HG03025 (cell line): ENCODE results near the gene RHO.
"Not testable (repeated sequence)": the region's sequence is repeated elsewhere in the genome, so short reads cannot be mapped to it uniquely, and the experiment has no call there.

Experiments used
- ATAC-seq: cut with Tn5 transposase; IDR thresholded peaks from one replicate; pipeline ENCODE4 v1.9.1; 2021; ENCODE audit warnings: mild to moderate bottlenecking, moderate library complexity; ENCODE audit not compliant: unreplicated experiment, low FRiP score

Gene RHO

DNA sequence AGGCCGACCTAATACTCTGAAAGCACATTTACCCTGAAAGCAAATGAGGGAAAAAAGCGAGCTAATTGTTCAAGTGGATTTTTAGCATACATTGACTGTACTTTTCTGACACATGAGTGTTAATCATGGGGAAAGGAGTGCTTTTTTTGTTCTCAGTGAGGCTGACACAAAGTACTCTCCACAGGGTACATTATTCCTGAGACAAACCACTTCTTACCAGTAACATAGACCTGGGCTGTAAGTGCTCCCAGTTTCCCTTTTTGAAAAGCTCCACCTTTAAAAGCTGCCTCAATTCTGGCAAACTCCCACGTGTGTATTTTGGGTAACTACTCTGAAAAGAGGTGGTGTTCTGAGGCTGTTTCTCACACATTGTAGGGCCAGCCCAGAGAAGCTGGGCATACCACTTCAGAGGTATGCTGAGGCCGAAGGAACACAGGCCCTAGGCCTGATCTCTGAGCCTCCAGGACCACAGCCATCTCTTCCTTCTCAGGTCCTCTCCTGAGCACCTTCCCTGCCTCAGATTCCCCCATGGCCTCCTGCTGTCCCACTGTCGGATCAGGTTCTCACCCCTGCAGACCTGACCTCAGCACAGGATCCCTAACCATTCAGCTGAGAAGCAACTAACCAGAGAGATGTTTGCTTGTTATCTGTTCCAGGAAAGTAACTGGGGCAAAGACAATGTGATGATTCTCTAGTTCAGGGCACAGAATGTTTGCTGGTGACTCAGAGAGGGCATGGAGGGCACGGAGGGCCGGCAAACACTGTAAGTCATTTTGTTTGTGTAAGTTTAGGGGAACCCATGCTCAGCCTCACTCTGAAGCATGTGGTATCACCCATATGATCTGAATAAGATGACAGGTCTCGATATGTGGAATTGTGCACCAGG, 29.6 kb upstream of the RHO start:
- not testable (repeated sequence) for ATAC-seq

- ATAC-seq: not testable (repeated sequence)
These were observed 28.7 kb upstream of the RHO start for GRCh38 chr3:129499604-129500333.

DNA sequence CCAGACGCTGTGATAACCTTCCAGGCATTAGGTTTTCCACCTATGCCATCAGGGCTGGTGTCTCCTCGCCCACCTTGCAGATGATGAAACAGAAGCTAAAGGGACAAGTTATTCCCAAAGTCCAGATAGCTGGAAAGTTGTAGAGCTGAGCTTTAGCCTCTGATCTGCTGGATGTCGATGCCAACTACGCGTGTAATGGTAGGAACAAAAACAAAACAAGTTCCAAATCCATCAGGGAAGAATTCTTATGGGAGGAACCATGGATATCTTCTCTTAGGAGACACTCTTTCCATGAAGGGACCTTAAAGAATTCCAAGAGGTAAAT, 28.1 kb upstream of the RHO start:
- no peak for ATAC-seq

- ATAC-seq: no peak
These were observed 26.8 kb upstream of the RHO start for GRCh38 chr3:129501630-129502029.

DNA sequence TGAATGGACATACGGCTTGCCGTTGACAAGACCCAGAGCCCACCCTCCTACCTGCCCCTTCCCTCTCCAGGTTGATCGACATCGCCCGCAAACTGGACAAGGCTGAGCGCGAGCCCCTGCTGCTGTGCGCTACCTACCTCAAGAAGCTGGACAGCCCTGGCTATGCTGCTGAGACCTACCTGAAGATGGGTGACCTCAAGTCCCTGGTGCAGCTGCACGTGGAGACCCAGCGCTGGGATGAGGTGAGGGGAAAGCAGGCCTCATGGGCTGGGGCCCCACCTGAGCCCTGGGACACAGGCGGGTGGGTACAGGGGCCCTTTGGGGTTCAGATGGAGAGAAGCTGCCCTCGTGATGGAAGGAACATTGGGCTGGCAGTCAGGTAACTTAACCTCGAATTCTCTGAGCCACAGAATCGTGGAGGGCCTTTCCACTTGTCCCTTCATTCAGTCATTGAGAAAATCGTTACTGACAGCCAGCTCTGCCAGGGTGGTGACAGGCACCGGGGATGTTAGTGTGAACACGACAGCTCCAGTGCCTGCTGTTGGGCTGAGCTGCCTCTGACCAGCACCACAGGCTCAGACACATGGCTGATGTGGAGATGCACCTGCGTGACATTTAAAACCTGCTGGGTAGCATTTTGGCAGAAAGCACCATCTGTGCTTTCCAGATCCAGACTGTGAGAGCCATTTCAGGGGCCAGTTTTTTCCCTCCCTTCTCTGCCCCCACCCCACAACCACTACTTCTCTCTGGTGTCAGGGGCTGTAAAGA, 25.6 kb upstream of the RHO start:
- ATAC-seq: no peak

GRCh38 chr3:129503471-129504291, 24.8 kb upstream of the RHO start:
- ATAC-seq: no peak

DNA sequence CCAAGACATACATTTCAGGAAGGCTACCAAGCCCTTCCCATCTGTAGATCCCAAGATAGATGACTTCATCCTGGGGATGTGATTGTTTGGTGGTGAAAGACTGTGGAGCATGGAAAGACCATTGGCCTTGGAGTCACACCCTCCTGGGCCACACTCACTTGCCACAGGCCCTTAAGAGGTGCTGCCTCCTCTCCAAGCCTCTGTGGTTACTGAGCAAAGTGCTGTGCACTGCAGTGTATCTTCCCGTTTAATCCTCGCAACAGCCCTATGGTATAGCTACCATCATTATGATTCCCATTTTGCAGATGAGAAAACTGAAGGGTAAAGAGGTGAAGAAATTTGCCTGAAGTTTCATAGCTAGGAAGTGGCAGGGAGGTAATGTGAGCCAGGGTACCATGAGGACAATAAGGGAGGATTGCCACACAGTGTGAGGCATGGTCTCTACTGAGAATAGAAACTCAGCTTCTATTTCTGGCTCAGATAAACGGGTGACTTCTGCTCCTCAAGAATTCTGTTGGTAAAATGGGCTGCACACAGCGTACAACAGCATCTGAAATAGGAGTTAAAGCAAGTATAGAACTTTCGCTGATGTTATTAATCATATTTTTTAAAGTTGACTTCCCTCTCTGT, 23.9 kb upstream of the RHO start:
- no peak for ATAC-seq

GRCh38 chr3:129505341-129505740, 23.1 kb upstream of the RHO start:
- no peak for ATAC-seq

GRCh38 chr3:129506231-129506742, 22.2 kb upstream of the RHO start:
- ATAC-seq: no peak

GRCh38 chr3:129507181-129507831, 21.1 kb upstream of the RHO start:
- no peak for ATAC-seq

GRCh38 chr3:129512595-129512994, 15.8 kb upstream of the RHO start:
- no peak for ATAC-seq

- no peak for ATAC-seq
These were observed 14.7 kb upstream of the RHO start for GRCh38 chr3:129513705-129514104.

DNA sequence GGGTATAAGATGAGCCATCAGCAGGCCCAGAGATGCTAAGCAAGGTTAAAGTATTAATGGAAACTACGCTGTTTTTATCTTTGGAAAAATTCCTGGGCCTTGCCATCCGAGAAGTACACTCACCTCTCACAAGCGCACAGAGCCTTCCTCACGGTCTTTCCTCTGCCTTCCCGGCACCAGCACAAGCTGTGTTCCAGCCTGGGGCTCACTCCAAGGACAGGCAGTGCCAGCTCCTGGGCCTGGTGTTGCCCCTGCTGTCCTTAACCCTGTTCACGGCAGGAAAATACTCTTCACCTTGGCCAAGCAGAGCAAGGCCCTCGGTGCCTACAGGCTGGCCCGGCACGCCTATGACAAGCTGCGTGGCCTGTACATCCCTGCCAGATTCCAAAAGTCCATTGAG, 14.3 kb upstream of the RHO start:
- ATAC-seq: no peak

DNA sequence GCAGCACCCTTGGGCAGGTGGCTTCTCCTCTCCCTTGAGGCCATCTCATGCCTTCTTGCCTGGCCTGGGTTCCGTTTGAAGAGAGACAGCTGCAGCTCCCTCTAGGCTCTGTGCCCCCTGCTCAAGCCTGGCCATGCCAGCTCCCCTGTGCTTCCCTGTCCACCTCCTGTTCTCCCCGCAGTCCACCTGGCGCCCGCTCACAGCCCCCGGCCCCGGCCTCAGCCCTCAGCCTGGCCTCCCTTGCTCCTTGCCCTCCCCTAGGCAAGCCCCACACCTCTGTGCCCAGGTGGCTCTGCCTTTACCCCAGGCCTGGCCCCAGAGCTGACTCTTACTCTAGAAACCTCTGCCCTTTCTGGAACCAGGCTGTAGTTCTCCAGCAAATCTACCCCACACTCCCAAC, 13.9 kb upstream of the RHO start:
- ATAC-seq: no peak

- ATAC-seq: not testable (repeated sequence)
These were observed 13.2 kb upstream of the RHO start for GRCh38 chr3:129515108-129515820.

- ATAC-seq: not testable (repeated sequence)
These were observed 12.5 kb upstream of the RHO start for GRCh38 chr3:129515821-129516432.

DNA sequence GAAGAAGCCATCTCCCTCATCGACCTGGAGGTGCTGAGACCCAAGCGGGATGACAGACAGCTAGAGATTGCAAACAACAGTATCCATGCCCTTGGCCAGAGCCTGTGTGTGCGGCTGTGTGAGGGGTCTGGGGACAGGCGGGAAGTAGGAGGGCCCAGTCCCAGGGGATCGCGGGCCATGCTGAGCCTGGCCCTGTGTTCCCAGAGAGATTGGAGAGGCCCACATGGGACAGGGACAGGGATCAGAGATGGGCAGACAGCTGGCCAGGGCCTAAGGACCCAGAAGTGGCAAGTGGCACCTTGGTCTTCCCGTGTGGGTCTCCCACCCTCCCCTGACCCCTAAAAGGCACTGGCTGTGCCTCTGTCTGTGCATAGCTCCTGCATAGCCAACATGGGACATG, 10.9 kb upstream of the RHO start:
- ATAC-seq: no peak

DNA sequence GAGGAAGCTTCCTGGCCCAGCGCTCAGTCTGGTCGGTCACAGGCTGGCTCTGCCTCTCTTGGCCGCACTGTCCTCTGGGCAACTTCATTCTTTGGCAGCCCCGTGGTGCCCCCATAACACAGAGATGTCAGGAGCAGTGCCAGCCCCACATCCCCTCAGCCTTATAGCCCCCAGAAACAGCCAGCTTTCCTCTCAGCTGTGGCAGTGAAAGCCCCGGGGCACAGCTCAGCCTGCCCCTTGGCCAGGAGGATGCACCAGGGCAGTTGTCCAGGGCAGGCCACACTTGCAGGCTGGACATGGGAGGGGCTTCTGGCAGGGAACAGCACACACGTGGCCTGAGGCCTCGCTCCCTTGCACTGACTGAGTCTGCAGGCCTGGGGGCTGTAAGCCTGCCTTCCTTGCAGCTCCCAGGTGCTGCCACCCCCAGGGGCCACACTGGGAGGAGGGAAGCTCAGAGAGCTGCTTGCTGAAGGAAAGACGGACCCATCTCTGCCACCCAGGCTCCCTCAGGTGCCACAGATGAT, 10.3 kb upstream of the RHO start:
- no peak for ATAC-seq
